Retinal pigment epithelial cell (primary cell): ENCODE measurements around the gene GATAD2A.

ENCODE experiments used
- DNase-seq: peaks from one replicate; pipeline ENCODE4 v3.0.0-alpha.2; 2010; ENCODE audit warnings: low read depth
- H3K4me3 ChIP-seq: 2 replicates; pipeline ENCODE4 v1.5.1; 2011; ENCODE audit warnings: mild to moderate bottlenecking, low read length, control low read depth, moderate library complexity
- TF ChIP-seq, protein P1 (sequence below): conservative IDR thresholded peaks from 2 replicates; pipeline ENCODE4 v1.5.1; 2011; ENCODE audit warnings: low read depth, low read length, control low read depth, inconsistent platforms

Gene GATAD2A

DNA sequence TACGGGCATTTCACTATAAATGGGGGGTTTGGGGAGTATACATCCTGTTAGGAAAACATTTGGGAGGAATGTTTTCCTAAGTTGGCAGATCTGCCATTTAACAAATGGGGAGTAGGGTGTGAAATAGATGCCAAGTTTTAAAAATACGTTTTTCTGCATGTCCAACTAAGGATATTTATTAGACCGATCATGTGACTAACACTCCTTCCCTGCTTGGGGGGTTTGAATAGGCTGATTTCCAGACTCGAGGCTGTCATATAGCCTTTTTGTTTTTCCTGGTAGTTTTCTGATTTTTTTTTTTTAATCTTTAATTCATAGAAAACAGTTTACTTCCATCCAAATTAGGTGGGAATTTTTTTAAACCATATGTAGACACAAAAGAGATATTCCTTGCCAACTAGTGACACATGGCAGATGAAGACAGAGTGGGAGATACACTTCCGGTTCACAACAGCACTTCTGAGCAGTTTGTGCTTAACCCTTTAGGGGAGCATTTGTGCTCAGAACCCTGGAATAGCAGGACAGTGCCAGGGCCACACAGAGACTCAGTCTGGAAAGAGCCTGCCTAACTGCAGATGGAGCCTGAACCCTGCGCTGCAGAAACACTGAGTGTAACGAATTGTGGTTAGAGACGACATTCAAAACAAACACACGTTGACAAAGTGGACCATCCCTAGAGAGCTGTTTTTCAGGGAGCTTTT is 5.6 kb upstream of the GATAD2A start:
- H3K4me3 ChIP-seq = no peak overlapping the region
- TF ChIP-seq, protein P1, sequence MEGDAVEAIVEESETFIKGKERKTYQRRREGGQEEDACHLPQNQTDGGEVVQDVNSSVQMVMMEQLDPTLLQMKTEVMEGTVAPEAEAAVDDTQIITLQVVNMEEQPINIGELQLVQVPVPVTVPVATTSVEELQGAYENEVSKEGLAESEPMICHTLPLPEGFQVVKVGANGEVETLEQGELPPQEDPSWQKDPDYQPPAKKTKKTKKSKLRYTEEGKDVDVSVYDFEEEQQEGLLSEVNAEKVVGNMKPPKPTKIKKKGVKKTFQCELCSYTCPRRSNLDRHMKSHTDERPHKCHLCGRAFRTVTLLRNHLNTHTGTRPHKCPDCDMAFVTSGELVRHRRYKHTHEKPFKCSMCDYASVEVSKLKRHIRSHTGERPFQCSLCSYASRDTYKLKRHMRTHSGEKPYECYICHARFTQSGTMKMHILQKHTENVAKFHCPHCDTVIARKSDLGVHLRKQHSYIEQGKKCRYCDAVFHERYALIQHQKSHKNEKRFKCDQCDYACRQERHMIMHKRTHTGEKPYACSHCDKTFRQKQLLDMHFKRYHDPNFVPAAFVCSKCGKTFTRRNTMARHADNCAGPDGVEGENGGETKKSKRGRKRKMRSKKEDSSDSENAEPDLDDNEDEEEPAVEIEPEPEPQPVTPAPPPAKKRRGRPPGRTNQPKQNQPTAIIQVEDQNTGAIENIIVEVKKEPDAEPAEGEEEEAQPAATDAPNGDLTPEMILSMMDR = no peak
- DNase-seq = no peak

DNA sequence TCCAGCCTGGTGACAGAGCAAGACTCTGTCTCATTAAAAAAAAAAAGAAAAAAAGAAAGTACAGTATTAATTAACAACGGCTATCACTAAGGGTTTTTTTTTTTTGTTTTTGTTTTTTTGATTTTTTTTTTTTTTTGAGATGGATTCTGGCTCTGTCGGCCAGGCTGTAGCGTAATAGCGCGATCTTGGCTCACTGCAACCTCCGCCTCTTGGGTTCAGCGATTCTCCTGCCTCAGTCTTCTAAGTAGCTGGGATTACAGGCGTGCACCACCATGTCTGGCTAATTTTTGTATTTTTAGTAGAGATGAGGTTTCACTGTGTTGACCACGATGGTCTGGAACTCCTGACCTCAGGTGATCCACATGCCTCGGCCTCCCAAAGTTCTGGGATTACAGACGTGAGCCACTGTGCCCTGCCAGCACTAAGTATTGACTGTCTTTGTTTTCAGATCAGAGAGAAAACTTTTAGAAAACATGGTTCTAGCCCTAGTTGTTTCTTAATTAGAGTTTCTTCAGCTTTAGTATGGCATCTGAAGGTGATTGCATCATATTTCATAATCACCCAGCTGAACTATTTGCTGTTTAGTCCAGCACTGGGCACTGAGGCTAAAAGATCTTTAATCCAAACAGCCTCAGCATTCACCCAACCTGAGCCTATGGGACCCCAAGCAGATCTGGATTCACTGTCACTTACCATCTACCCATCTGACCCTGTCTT is 2.7 kb upstream of the GATAD2A start:
- DNase-seq = no peak

DNA sequence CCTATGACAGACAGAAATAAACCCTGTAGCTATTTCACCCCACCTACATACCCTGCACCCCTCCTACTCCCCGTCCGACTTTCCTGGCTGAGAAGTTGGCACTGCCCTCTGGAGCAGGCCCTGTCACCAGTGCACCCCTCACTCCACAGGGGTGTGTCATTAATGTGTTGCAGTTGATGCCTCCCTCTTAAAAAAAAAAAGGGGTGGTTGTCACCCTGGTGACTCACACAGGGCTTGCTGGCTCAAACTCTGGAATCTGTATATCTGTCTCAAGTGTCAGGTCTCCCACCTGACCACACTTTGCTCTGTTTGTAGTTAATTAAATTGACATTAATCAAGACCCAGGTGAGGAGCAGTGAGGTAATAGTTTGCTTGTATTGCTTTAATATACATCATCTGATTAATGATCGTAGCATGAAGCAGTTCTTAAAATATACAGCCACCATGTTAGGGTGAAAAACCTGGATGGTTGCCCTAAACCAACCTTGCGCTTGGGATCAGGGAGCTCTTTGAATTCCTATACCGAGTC is 2.0 kb upstream of the GATAD2A start:
- TF ChIP-seq, protein P1 = no peak
- no peak for DNase-seq
- H3K4me3 ChIP-seq = no peak overlapping the region

More for the DNA sequence above, 2.7 kb upstream of the GATAD2A start:
- TF ChIP-seq, protein P1 = no peak
- no peak overlapping the region for H3K4me3 ChIP-seq

DNA sequence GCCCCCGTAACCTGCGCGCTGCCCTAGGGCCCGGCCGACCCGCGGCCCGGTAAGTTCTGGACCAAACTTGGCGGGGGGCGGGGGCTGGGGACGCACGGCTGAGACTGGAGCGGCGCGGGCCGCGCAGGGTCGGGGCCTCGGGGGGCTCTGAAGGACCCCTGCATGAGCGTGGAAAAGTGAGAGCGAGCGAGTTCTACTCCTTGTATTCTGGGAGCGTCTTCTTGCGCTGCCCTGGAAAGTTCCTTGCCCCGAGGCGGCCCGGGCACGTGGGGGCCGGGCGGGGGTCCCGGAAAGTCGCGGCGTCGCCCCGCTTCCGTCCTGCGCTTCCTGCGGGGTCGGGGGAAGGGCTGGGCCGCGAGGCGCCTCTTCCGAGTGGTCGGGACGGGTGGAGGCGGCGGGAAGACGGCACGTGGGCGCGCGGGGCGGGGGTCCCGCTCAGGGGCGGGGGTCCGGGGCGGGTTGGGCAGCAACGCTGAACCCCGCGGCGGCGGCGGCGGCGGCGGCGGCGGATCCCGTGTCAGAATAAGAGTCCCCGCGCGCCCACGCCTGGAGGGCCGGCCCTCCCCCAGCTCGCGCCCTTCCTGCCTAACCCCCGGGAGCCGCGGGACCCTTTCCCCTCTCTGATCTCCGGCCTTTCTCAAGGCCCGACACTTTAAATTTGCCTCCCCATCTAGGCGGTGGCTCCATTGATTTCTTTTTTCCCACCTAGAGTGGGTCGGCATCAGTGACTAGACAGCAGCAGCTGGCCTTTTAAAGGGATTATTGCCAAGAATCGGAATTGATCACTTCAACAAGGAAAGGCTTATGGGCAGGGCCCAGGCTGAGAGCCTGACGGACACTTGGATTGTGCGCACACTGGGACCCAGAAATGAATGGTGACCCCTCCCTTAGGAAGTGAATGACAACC is 749 bp downstream of the GATAD2A start:
- peak overlapping the region; percentile 73 for H3K4me3 ChIP-seq
- TF ChIP-seq, protein P1 = no peak
- DNase-seq = no peak

DNA sequence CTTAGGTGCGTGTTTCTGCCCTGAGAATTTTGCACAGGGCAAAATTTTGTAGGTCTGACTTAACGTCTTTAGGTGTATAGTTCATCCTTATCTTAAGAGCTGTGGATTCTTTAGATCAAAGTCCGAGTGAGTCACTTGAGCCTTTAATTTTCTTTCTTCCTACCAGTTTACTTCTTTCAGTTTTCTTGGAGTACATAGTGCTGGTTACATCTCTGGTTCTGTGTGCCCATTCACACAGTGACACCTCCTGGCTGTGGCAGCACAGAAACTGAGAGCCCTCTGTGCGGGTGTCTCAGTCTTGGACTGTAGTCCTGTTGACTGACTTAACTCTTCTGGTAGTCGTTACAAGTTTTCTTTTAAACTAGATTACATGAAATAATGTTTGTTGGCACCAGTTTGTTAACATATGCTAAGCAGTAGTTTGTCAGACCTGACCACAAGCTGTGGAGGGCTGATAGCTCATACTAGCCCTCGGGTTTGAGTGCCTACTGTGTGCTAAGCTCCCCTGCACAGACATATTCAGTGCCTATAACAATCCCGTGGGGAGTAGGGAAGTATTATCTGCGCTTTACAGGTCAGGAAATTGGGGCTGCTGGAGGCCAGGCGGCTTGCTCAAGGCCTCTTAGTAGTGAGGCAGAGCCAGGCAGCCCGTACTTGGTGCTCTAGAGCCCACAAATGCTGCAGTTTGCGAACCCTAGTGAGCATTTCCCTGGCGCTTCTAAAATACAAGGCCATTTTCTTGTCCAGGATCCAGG is 1.6 kb downstream of the GATAD2A start:
- H3K4me3 ChIP-seq = peak overlapping the region; percentile 73
- DNase-seq = no peak
- TF ChIP-seq, protein P1 = peak; percentile 42

DNA sequence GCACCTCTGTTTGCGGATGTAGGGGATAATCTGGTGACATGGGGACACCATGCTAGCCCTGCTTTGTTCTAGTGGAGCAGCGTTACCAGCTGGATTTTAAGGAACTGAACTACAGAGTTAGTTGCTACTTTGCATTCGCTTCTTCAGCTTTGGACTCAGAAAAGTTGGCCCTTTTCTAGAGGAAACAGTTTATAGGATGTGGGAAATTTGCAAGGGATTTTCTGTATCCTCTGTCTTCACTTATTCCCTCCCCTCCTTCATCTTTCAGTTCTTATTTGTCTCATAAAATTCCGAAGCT is 2.1 kb downstream of the GATAD2A start:
- TF ChIP-seq, protein P1 = no peak
- no peak for DNase-seq
- H3K4me3 ChIP-seq = peak overlapping the region; percentile 73
